Left colon (tissue), 2 donors: ENCODE results near the gene OMP. TPM values are rescaled to one million over a fixed set of nuclear protein-coding genes. Genes with fewer than 3 reads are reported as not detected.
"Not testable (repeated sequence)": the region's sequence is repeated elsewhere in the genome, so short reads cannot be mapped to it uniquely, and the experiment has no call there.

Source experiments
- ATAC-seq: fragments of 200-7000 bp; cut with Tn5 transposase; one replicate; pipeline ENCODE4 v1.9.1; 2020; ENCODE audit warnings: mild to moderate bottlenecking, moderate library complexity
- DNase-seq, 2 donors: peaks; one replicate each; pipeline ENCODE4 v3.0.0-alpha.2; 2020
- intact Hi-C, 2 donors: fragments of 100-400 bp; cut with DNase I in 1 of 2; cut with micrococcal nuclease in 1 of 2; formaldehyde crosslinking; loops; one replicate each; pipeline versions ENCODE4 v1.11.2 to v1.14.0; 2022; cut with DNase I, micrococcal nuclease
- long read RNA-seq: library from polyadenylated mRNA; unstranded; transcript quantifications from one replicate; pipeline ENCODE4 v2.0.0, GENCODE V29; 2021
- total RNA-seq, 2 donors: library from RNA; stranded (reverse); fragmentation: NEBNext Ultra II Directional; extraction: Animal tissue kit (Norgen Biotek cat#: 25700); gene quantifications; one replicate each; pipeline ENCODE4 v1.2.1, GENCODE V29; 2021
- donor health status: DM: no; HTN: no; CAD: no.
- donor health status: DM: yes; HTN: yes; CAD: no.

Gene OMP, protein sequence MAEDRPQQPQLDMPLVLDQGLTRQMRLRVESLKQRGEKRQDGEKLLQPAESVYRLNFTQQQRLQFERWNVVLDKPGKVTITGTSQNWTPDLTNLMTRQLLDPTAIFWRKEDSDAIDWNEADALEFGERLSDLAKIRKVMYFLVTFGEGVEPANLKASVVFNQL
- 10 to 100 TPM in 1 of 2 donors, 1 to 10 TPM in 1; 7.1 to 11.9 TPM for total RNA-seq
- long read RNA-seq, partial matches to known transcripts, result 0 of 2 reads
- long read RNA-seq, other reads (novel, unspliced or antisense), result 0 of 2 reads

DNA sequence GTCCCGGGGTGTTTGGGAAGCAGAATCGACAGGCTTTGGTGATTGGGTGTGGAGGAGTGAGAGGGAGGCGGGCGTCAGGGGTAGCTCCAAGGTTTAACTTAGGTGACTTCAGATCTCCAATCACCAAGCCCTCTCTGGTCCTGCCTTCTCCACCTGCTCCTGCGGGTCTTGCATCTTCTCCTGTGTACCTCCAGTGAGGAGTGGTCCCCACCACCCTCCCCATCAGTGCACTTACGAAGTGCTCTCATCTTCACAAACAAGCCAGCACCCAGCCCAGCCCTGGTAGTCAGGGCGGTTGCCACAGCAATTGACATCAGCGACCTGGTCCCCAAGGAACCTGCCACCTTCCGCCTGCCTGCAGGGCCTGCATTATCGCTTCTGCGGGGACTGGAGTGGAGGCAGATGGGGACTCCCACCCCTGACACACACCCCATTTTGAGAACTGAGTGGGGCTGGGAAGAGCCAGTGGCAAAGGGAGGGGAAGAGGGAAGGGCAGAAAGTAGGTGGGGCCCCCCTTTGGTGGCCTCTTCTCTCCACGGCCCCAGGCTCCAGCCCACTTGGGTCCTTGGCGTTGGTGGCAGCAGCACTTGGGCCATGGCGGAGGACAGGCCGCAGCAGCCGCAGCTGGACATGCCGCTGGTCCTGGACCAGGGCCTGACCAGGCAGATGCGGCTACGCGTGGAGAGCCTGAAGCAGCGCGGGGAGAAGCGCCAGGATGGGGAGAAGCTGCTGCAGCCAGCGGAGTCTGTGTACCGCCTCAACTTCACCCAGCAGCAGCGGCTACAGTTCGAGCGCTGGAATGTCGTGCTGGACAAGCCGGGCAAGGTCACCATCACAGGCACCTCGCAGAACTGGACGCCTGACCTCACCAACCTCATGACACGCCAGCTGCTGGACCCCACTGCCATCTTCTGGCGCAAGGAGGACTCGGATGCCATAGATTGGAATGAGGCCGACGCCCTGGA is at the start of gene OMP:
TSS of gene OMP (plus strand) at position 595 of the 965 bp plus-strand sequence. CDS start at position 595, 0 bp downstream.
- intact Hi-C loops, result no loop called here
- DNase-seq (no peak), ATAC-seq (no peak)

GRCh38 chr11:77053217-77054015 is 49.2 kb upstream of the OMP start:
- no peak for DNase-seq
- intact Hi-C loops, result no loop called here
- ATAC-seq, result no peak

DNA sequence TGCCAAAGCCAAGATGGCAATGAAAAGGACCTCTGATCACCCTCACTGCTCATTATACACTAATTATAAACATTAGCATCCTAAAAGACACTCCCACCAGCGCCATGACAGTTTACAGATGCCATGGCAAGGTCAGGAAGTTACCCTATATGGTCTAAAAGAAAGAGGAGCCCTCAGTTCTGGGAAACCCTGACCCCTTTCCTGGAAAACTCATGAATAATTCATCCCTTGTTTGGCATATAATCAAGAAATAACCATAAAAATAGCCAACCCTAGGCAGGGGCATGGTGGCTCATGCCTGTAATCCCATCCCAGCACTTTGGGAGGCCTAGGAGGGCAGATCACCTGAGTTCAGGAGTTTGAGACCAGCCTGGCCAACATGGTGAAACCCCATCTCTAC is 48.6 kb upstream of the OMP start:
- intact Hi-C loops, result no loop called here

GRCh38 chr11:77055101-77055561 is 47.5 kb upstream of the OMP start:
- DNase-seq (no peak), ATAC-seq (no peak)
- intact Hi-C loops, result no loop called here

More for the DNA sequence above, 48.6 kb upstream of the OMP start:
- DNase-seq (no peak), ATAC-seq (no peak)

DNA sequence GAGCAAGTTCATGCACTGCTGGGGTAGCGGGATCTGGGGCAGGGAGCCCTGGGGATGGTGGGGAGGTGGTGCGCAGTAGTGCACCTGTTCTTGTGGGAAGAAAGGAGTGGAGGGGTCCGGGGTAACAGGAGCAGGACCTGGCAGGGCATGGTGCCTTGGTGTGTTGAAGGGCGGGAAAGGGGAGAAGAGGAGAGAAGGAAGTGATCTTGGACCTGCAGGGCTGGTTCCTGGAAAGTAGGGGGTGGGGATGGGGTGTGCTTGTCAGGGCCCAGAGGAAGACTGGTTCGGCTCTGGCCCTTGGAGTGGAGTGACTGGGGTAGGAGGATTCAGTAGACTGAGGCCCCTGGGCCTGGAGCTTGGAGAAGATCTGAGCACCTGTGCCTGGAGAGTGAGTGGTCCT is 46.7 kb upstream of the OMP start:
- DNase-seq (no peak), ATAC-seq (no peak)

DNA sequence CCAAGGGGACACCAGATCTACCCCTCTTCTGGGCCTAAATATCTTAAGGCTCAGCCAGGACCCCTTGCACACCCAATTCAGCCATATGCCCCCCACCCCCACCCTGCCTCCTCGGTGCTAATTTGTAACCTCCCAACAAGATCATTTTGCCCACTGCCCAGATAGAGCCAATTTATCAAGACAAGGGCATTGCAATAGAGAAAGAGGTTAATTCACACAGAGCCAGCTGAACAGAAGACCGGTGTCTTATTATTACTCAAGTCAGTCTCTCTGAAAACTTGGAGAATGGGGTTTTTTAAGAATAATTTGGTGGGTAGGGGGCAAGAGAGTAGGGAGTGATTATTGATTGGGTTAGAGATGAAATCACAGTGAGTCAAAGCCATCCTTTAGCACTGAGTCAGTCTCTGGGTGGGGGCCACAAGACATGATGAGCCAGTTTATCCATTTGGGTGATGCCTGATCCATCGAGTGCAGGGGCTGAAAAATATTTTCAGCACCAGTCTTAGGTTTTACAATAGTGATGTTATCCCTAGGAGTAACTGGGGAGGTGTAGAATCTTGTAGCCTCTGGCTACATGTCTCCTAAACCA is 45.7 kb upstream of the OMP start:
- intact Hi-C loops, result no loop called here
- no peak for DNase-seq
- no peak for ATAC-seq

More for the DNA sequence above, 46.7 kb upstream of the OMP start:
- intact Hi-C loops, result no loop called here

GRCh38 chr11:77057938-77058474 is 44.6 kb upstream of the OMP start:
- intact Hi-C loops, result no loop called here
- DNase-seq (no peak), ATAC-seq (peak; percentile 19)

DNA sequence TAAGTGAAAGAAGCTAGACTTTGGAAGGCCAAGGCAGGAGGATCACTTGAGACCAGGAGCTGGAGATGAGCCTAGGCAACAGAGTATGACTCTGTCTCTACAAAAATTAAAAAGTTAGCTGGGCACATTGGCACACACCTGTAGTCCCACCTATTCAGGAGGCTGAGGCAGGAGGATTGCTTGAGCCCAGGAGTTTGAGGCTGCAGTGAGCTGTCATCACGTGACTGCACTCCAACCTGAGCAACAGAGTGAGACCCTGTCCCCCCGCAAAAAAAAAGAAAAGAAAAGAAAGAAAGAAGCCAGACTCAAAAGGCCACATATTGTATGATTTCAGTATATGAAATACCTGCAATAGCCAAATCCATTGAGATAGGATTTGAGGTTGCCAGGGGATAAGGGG is 43.7 kb upstream of the OMP start:
- DNase-seq (no peak), ATAC-seq (no peak)
- intact Hi-C loops, result no loop called here

GRCh38 chr11:77059806-77060205 is 42.8 kb upstream of the OMP start:
- ATAC-seq (no peak), DNase-seq (no peak)
- intact Hi-C loops, result no loop called here

- intact Hi-C loops, result no loop called here
- ATAC-seq (no peak), DNase-seq (no peak)
These were observed 42.4 kb upstream of the OMP start for GRCh38 chr11:77060234-77060633.

GRCh38 chr11:77061258-77061657 is 41.4 kb upstream of the OMP start:
- intact Hi-C loops, result not testable (repeated sequence)
- peak in 1 of 2 donors; percentile 33 for DNase-seq
- ATAC-seq, result peak; percentile 69

GRCh38 chr11:77062924-77063323 is 39.7 kb upstream of the OMP start:
- no peak for ATAC-seq
- intact Hi-C loops, result no loop called here
- peak in 1 of 2 donors; percentile 25 for DNase-seq

GRCh38 chr11:77063407-77063806 is 39.2 kb upstream of the OMP start:
- ATAC-seq, result peak; percentile 48
- peak in 1 of 2 donors; percentile 66 for DNase-seq
- intact Hi-C loops, result no loop called here

DNA sequence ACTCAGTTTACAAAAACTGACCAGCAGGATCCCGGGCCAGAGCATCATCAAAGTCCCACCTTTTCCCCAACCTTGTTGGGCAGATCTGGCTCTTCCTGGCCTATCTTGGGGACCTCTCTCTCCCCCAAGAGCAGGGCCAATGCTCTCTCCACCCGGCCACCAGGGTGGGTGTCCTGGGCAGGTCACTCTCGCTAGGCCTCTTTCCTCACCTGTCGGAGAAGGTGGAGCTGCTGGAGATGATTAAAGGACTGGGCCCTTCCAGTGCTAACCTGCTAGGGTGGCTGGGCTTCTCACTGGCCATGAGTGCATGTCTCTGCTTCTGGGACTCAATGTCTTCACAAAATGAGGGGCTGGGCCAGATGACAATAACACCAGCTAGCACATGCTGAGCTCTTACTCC is 38.8 kb upstream of the OMP start:
- intact Hi-C loops, result no loop called here
- ATAC-seq, result no peak
- DNase-seq, result peak in 1 of 2 donors; percentile 22

GRCh38 chr11:77064648-77065217 is 37.9 kb upstream of the OMP start:
- intact Hi-C loops, result no loop called here
- ATAC-seq (no peak), DNase-seq (peak in 1 of 2 donors; percentile 23)

DNA sequence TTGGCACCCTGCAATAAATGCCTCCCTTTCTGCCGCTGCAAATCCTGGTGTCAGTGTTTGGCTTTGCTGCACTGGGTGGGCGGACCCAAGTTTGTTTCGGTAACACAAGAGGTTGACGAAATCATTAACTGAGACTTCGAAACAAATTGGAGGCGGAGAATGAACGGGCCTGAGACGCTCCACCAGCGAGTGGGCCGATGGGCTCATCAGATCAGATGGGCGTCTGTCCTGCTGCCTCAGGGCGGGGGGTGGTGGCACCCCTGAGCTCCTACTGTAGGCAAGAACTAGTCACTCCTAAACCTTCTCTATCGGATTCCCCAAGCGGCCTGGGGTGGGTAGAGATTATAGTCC is 36.8 kb upstream of the OMP start:
- intact Hi-C loops, result no loop called here
- ATAC-seq (peak; percentile 15), DNase-seq (peak in 1 of 2 donors; percentile 63)

DNA sequence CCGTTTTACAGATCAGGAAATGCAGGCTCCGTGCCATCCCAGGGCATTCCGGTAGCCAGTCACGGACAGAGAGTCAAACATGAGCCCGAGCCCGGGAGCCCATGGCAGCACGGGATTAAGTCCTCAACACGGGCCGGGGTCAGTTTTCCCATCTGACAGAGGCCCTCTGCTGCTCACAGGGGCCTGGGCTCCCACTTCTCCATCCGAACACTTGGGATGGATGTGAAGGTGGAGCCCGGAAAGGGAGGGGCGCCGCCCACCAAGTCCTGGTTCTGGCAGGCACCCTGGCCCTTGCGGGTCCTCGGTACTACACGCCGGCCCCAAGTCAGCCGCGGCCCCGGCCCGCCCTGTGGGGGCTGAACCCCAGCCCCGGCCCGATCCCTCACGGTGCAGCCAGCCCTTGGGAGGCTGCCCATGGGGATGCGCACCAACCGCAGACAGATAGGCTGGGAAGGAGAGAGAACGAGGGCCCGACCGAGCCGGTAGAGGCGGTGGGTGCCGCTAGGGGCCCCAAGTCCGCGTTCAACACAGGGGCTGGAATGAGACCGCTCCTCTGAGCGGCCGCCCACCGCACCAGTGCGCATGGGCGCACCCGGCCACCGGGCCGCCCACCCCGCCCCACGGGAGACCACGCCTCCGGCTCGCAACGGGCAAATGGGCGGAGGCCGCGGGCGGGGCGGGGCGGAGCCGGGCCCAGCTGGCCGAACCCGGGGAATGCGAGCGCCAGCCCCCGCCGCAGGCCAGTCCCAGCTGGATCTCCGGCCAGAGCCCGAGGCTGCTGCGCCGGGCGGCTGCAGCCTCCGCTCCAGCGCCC is 36.2 kb upstream of the OMP start, which contains the start of gene CAPN5:
TSS of gene CAPN5 (plus strand) at position 743 of the 814 bp plus-strand sequence. CDS start 17,916 bp downstream, outside the sequence.
- intact Hi-C loops, result no loop called here
- DNase-seq, result peak; percentile 90 to 95
- peak; percentile 85 for ATAC-seq
